Lung microvascular endothelial cell (primary cell): ENCODE data around the gene ADCY5. TPM values are rescaled to one million over a fixed set of nuclear protein-coding genes. Genes with fewer than 3 reads are reported as not detected.
A peak's percentile ranks its signal among the peaks of the same experiment; 100 is the strongest.

Experiments used
- DNase-seq, 2 donors: peaks; one replicate each; pipeline versions ENCODE4 v3.0.0 to v3.0.0-alpha.2; 2010; ENCODE audit warnings: low read depth in 2 of 2
- total RNA-seq: library from RNA; depleted of rRNA; stranded (reverse); fragments of >200 nt; gene quantifications from 2 replicates; pipeline ENCODE4 v1.2.1, GENCODE V29; 2014

The ADCY5 gene
- total RNA-seq, 1 donor from 2014 or later = 1.4 TPM

DNA sequence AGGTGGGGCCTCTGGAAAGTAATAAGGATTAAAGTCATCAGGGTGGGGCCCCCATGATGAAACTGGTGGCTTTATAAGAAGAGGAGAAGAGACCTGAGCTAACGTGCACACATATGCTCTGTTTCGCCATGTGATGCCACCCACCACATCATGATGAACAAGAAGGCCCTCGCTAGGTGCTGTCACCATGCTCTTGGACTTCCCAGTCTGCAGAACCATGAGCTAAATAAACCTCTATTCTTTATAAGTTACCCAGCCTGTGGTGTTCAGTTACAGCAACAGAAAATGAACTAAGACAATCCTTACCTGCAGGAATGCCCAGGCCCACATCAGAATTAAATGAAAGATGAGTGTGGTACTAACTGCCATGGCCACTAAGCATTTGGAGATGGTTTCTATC lies 79.8 kb downstream of the ADCY5 start:
- no peak for DNase-seq

GRCh38 chr3:123367467-123368154 lies 81.3 kb downstream of the ADCY5 start:
- DNase-seq = no peak

DNA sequence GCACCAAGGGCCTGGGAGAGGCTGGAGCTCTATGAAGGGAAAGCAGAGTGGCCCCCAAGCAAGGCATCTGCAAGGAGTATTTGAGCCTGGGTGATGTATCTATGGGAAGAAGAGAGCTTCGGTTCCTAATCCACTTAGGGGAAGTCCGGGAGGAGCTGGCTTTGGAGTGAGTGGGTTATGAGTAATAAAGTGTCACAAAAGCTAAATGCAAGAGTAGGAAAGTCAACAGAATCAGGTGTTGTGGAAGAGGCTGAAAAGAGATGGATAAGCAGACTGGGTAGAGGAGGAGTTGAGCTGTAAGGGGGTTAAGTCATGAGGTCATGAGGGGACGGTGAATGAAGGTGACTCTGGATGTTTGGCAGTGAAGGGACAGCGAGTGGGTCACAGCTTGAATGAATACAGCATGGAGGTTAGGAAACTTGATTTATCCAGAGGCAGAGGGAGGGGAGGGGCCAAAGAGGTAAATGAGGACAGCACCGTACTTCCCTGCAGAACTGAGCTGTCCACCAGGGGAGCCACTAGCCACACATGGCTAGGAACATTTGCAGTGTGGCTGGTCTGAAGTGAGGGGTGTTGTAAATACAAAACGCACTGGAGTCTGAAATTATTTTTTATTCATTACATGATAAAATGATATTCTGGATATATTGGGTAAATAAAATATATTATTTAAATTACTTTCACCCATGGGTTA lies 83.3 kb downstream of the ADCY5 start:
- DNase-seq = peak; percentile 14 to 43

GRCh38 chr3:123361071-123361470 lies 87.8 kb downstream of the ADCY5 start:
- DNase-seq = no peak

DNA sequence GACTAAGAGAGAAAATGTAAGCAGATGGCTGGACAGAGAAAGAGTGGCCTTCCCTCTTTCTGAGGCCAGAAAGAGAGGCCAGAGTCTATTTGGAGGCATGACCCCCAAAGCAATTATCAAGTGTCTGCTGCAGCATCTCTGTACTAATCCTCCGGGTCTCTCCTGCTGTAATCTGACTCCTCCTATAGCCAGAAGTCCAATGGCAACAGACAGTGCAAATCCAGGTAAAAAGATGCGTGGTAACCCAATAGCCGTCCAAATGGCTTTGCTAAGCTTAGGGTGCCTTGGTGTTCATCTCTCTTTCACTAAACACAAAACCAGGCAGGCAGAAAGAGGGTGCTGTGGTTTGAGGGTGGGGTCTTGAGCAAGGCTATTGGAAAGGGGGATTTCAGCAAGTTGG lies 91.6 kb downstream of the ADCY5 start:
- no peak for DNase-seq

GRCh38 chr3:123353850-123354233 lies 95.0 kb downstream of the ADCY5 start:
- no peak for DNase-seq

DNA sequence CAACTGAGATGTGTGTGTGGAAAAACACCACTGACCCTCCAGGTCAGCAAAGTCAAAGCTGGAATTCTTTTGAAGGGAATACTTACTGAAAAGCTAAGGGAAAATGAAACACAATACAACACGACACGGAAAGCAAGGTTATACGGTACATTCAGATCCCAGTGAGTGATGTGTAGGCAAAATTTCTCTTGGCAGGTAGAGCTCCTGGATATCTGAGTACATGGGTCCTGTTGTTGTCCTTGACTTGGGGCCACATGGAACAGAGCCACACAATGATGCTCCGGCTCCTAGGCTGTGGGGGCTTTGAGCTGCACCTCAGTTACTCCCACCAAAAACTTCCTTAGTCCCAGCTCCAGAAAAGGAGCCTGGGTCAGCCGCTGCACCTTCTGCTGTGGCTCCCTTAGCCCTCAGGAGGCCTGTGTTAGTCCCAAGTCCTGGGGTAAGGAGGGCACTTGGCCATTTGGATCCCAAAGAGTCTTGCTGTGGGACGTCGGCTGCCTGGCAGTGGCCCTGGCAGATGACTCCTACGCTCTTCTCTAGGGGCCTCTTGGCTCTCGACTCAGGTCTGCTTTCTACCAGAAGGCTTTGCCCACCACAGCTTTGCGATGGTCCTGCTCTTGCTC lies 95.6 kb downstream of the ADCY5 start:
- DNase-seq = peak in 1 of 2 donors; percentile 34

GRCh38 chr3:123352134-123352554 lies 96.7 kb downstream of the ADCY5 start:
- DNase-seq = no peak

DNA sequence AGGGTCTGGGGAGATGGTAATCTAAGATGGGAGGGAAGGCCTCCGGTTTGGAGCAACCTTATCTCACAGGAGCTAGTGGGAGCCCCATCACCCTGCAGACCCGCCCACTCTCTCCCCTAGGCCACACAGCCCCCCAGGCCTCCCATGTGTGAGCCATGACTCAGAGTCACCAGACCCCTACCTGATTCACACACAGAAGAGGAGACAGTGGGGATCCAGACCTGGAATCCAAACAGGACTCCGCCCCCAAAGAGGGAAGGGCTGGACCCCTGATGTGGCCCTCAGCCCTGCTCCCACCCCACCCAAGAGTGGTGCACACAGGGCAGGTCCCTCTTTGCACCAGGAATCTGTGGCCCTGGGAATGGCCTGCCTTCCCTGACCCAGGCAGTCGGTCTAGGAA lies 97.4 kb downstream of the ADCY5 start:
- DNase-seq = no peak

- no peak for DNase-seq
These were observed 97.9 kb downstream of the ADCY5 start for GRCh38 chr3:123350971-123351370.

DNA sequence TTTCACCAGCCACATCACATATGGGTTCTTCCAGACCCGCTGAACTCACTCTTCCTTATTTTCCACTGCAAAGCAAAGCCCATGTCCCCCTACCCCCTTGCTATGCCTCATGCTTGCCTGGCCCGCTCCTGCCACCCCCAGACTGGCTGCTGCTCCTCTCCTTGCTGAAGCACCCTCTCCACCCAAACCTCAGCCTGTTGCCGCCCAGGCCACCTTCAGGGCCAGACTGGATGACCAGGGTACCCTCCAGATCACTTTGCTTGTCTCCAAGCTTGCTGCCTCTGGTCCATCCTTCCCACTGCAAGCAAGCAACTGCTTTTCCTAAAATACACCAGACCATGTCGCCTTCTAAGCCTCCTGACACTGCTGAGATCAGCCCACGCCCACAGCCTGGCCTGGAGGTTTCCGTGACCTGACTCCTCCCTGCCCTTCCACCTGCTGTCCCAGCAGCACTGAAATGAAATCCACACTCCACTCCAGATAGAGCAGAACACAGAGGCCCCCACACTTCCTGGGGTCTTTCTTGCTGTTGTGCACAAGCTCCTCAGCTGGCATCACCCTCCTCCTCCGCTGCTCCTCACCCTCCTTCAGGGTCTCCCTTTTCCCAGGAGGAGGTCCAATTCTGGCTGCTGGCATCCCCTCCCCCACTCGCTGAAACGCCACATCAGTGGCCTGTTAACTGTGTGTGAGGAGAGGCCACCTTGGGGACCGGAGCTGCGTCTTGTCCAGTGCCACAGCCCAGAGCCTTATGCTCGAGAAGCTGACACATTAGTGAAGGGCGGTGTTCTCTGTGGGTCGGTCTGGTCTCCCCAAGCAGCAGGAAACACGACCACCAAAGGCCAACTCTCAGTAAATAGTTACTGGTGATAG lies 99.1 kb downstream of the ADCY5 start:
- DNase-seq = no peak

- DNase-seq = no peak
These were observed 99.7 kb downstream of the ADCY5 start for GRCh38 chr3:123349201-123349535.

DNA sequence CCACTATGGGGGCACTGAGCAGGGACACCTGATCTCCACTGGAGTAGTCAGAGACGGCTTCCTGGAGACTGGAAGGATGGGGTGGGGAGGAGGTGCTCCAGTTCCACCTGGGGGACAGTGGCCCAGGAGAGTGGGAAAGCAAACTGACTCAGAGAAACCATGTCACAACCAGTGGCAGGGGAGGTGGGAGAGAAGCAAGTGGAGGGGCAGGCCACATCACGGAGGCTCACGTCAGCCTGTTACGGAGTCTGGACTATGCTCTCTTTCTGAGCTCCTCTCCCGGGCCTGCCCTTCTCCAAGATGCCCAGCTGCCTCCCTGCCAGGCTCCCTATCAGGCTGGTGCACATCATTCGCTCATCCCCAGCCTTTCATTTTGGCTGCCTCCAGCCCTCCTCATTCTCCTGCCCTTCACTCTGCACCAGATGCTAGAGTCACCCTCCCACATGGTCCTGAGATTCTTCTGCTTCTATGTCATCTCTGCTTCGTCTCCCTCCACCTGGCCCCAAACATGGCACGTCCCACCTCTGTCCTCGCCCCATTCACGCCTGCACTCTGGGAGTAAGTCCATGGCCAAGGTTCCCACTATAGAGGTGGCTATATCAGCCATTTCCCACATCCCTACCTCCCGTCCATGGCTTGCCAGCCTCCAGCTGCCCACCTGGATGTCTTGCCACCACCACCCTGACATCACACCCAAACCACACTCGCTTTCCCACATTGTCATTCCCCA lies 100.3 kb downstream of the ADCY5 start:
- no peak for DNase-seq

GRCh38 chr3:123347691-123348264 lies 101.1 kb downstream of the ADCY5 start:
- no peak for DNase-seq

DNA sequence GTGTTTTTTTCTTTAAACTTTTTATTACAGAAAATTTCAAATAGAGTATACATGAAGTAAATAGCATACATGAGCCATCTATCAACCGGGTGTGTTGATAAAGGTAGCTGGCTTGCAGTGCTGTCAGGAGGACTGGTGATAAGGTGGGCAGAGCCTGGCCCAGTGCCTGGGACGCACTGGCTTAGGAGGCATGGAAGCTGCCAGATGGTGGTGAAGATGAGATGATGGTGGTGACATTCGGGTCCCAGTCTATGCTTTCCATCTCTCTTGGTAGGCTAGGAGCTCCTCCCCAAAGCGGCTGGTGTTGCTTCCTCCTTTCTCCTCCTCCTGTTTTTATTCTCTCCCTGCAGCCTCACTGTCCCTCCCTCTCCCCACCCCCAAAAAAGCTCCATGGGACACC lies 101.7 kb downstream of the ADCY5 start:
- no peak for DNase-seq

DNA sequence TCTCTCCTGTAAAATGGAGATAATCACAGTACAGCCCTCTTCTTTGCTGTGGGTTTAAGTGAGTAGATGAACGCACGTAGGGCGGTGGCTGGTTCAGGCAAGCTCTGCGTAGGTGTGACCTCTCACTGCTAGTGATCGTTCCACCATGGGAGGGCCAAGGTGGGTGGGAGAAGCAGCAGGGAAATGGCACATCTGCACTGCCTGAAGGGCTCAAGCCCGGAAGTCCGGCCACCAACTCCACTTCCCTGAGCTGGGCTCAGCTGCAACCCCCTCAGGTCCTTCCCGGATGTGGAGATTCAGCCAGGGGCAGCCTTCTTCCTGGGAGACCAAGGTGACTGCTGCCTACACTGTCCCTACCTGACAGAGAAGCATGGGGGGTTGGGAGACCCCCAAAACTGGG lies 102.9 kb downstream of the ADCY5 start:
- DNase-seq = no peak

DNA sequence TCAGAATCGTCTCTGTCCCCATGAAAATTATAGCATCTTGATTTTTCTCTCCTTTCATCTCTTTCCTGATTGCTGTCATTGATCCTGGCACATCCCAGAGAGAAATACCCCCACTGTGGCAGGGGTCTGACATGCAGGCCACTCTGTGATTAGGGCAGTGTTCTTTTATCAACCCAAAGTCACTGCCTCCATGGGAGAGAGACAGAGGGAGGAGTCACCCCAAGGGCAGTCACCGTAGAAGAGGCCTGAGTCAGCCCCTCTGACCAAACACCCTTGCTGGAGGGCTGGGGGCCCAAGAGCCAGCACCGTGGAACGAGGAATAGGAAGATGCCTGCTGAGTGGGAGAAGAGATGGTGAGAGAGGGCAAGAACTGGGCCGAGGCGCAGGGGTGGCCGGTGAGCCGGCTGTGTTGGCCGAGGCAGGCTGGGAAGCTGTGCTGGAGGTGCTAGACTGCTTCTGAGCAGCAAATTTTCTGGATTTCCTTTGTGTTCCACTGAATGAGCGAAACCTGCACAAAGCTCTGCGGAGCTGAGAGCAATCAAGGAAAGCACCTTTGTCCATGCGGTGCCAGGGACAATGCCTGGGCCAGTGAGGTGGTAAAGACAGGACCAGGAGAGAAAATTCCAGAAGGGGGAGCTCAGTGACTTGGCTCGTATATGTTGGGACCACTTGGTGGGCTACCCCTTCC lies 103.8 kb downstream of the ADCY5 start:
- DNase-seq = no peak

DNA sequence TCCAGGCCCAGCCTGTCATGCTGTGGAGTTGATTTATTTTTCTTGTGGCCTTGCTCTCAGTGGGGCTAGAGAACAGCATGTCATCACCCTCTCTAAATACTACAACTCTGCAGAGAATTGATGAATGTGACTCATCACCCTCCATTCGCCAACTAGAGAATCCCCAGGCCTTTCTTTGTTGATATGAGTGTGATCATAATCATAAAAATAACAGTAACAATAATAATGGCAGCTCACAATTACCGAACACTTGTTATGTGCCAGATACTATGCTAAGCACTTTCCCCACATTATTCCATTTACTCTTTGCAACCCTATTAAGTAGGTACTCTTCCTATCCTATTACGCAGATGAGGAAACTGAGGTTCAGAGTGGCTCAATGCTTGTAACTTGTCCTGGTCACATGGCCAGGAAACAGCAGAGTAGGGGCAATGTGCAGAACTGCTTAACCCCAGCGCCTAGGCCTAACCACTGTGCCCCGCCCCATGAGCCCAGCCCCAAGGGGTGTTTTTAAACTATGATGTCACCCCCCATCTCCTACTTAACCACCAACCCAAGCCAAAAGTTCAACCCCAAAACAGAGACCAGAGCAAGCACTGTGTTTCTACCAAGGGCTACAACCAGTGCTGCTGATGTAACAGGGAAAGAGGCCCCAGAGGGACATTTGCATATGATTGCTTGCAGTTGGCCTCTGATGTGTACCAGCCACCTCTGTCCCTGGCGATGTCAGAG lies 104.5 kb downstream of the ADCY5 start:
- DNase-seq = peak; percentile 24 to 35

GRCh38 chr3:123343296-123344174 lies 105.4 kb downstream of the ADCY5 start:
- no peak for DNase-seq
